GM19099 (cell line): ENCODE data around the gene IKBKG.

Experiments
- POLR2A ChIP-seq: IDR thresholded peaks from 3 replicates; pipeline ENCODE4 v1.6.1; 2011; ENCODE audit warnings: low read depth; ENCODE audit not compliant: insufficient read length; ENCODE audit errors: extremely low read depth

Gene IKBKG, protein sequence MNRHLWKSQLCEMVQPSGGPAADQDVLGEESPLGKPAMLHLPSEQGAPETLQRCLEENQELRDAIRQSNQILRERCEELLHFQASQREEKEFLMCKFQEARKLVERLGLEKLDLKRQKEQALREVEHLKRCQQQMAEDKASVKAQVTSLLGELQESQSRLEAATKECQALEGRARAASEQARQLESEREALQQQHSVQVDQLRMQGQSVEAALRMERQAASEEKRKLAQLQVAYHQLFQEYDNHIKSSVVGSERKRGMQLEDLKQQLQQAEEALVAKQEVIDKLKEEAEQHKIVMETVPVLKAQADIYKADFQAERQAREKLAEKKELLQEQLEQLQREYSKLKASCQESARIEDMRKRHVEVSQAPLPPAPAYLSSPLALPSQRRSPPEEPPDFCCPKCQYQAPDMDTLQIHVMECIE

DNA sequence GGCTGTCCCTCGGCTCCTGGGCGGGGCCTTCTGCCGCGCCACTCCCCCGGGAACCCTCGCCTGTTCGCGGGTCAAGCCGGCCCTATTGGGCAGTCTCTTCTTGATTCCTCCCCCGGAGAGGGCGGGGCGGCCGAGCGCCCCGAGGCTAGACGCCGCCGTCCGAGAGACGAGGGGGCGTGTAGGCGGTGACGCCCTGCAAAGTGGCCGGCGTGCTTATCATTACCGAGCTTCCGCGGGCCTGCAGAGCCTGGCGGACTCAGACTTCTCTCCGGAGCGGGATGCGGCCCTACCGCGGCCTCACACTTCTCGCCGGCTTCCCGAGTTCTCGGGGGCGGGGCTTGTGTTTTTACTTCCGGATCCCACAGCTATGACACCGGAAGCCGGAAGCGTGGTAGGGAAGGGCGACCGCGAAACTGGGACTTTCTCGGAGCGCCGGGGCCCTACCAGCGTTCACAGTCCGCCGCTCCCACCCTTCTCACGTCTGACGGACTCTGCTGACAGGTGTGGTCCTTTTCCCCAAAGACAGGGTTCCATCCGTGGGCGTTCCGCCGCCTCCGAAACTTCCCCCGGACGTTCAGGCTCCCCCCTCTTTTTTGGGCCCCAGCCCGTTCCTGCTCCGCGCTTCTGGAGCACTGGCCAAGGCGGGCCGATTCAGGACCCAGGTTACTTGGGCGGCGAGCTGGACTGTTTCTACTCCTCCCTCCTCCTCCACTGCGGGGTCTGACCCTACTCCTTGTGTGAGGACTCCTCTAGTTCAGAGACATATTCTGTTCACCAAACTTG lies at the start of gene IKBKG:
IKBKG (plus strand) TSS at position 376 of the 783 bp plus-strand sequence. CDS start 4,383 bp downstream, outside the sequence.
- TF ChIP-seq POLR2A: peak; percentile 59

DNA sequence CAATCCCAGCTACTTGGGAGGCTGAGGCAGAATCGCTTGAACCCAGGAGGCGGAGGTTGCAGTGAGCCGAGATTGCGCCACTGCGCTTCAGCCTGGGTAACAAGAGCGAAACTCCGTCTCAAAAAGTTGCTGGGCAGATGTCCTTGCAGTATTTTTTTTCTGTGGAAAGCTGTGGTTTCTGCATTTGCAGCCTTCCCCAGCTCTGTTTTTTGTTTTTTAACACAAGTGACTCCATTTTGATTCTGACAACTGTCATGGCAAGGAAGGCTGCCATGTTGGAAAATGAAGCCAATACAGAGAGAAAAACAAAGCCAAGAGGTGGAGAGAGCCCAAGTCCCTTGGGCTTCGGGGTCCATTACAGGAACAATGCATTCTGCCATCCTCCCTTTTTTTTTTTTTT lies 45.3 kb upstream of the IKBKG start:
- no peak for TF ChIP-seq POLR2A

GRCh38 chrX:154502989-154503388 lies 44.4 kb upstream of the IKBKG start:
- no peak for TF ChIP-seq POLR2A

DNA sequence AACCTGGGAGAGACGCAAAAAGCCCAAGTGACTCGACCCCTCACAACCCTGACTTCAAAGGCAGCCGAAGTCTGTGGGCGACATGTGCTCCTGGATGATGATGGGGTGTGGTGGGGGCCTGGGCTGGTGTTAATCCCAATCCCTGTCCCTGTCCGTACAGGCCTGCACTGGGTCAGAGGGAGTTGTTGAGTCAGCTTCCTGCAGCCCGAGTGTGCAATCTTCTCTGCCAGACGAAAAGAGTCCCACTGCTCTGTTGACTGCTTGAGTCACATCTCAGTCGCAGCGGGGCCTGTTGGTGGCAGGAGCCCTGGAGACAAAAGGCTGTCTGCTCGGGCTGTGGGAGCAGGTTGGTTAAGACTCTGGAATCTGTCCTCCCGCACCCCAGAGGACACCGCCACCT lies 41.7 kb upstream of the IKBKG start:
- no peak for TF ChIP-seq POLR2A

- TF ChIP-seq POLR2A: no peak
These were observed 40.7 kb upstream of the IKBKG start for GRCh38 chrX:154506483-154507332.

- no peak for TF ChIP-seq POLR2A
These were observed 39.6 kb upstream of the IKBKG start for GRCh38 chrX:154507673-154508383.

DNA sequence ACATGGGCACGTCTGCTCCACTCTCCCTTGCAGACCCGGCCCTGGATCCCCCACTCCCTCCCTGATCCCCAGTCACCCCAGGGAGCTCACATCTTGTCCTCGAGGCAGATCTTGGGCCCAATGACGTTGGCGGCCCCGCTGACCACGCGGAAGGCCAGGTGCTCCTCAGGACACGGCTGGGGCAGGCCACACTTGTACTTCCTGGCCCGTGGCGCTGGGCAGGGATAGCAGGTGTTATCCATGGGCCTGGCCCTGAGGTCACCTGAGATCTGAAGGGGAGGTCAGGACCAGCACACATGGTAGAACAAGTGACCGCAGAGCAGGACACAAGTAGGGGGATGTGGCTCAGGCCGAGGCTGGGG lies 39.1 kb upstream of the IKBKG start:
- TF ChIP-seq POLR2A: no peak

- TF ChIP-seq POLR2A: no peak
These were observed 38.0 kb upstream of the IKBKG start for GRCh38 chrX:154509455-154509854.

- TF ChIP-seq POLR2A: no peak
These were observed 35.7 kb upstream of the IKBKG start for GRCh38 chrX:154511761-154512160.

DNA sequence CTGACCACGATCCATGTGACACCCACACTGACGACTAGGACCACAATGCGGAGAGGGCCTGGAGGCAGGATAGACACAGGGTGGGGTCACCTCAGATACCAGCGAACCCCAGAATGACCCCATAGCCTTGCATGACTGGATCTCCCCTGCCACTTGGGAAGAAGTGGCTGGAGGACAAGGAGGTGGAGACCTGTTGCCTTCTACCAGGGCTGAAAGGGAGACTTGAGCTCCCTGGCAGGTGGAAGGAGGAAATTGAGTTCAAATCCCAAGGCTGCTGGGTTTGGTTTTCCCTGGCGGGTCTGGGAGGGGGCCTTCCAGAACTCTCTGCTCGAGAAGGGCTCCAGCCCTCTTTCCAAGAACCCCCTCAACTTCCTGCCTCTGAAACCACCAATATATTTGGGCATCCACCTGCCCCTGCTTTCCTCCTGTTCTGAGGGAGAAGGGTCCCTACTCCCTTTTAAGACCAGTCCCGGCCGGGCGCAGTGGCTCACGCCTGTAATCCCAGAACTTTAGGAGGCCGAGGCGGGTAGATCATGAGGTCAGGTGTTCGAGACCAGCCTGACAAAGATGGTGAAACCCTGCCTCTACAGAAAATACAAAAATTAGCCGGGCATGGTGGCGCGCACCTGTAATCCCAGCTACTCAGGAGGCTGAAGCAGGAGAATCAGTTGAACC lies 34.4 kb upstream of the IKBKG start:
- TF ChIP-seq POLR2A: no peak

DNA sequence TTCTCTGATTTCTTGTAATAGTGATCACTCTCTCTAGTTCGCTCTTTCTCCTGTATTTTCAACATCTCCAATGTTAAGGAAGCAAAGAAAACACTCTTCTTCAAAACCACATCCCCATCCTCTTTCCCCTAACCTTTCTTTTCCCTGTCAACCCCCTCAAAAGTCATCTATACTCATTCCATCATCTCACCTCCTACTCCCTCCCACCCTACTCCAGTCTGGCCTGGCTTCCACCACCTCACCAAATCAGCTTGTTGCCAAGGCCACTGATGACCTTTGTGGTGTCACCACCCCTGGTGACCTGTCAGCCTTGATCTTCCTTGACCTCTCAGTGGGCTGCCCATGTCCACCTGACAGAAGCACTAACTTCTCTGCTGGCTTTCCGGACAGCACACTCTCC lies 33.7 kb upstream of the IKBKG start:
- TF ChIP-seq POLR2A: no peak

- TF ChIP-seq POLR2A: peak; percentile 34
These were observed 32.1 kb upstream of the IKBKG start for GRCh38 chrX:154515090-154515965.
